Astrocyte (in vitro differentiated cells and primary cell): ENCODE measurements around the gene RHOB. TPM values are rescaled to one million over a fixed set of nuclear protein-coding genes. Genes with fewer than 3 reads are reported as not detected.

Source experiments
- DNase-seq: peaks from one replicate; pipeline ENCODE4 v3.0.0-alpha.2; 2010; ENCODE audit warnings: low read depth
- FAIRE-seq: peaks from 2 replicates; lab custom pipeline; 2011; peaks lifted over from hg19 to GRCh38; lab: Jason Lieb, UNC
- H2AFZ ChIP-seq: 2 replicates; pipeline ENCODE4 v1.6.0; 2012; ENCODE audit warnings: low read depth, low read length, inconsistent platforms
- H3K27ac ChIP-seq: 2 replicates; pipeline ENCODE4 v1.5.1; 2011; ENCODE audit warnings: low read depth, low read length, inconsistent platforms
- H3K27me3 ChIP-seq: 2 replicates; pipeline ENCODE4 v1.6.0; 2011; ENCODE audit warnings: low read length, inconsistent platforms; ENCODE audit not compliant: insufficient read depth
- H3K36me3 ChIP-seq: 2 replicates; pipeline ENCODE4 v1.5.1; 2011; ENCODE audit warnings: low read length, inconsistent platforms; ENCODE audit not compliant: insufficient read depth
- H3K4me1 ChIP-seq: 2 replicates; pipeline ENCODE4 v1.5.1; 2011; ENCODE audit warnings: low read length, inconsistent platforms; ENCODE audit not compliant: insufficient read depth
- H3K4me2 ChIP-seq: 2 replicates; pipeline ENCODE4 v1.6.0; 2012; ENCODE audit warnings: low read length, inconsistent platforms
- H3K4me3 ChIP-seq: 2 replicates; pipeline ENCODE4 v1.5.1; 2011; ENCODE audit warnings: low read depth, mild to moderate bottlenecking, low read length, inconsistent platforms; ENCODE audit not compliant: insufficient read depth
- H3K79me2 ChIP-seq: 2 replicates; pipeline ENCODE4 v1.6.0; 2012; ENCODE audit warnings: mild to moderate bottlenecking, low read length, inconsistent platforms; ENCODE audit not compliant: insufficient read depth
- H3K9ac ChIP-seq: 2 replicates; pipeline ENCODE4 v1.6.0; 2012; ENCODE audit warnings: mild to moderate bottlenecking, low read length, inconsistent platforms
- H3K9me3 ChIP-seq: 2 replicates; pipeline ENCODE4 v1.5.1; 2012; ENCODE audit warnings: low read depth, mild to moderate bottlenecking, low read length, inconsistent platforms; ENCODE audit not compliant: insufficient read depth
- H4K20me1 ChIP-seq: 2 replicates; pipeline ENCODE4 v1.6.0; 2012; ENCODE audit warnings: low read length, inconsistent platforms; ENCODE audit not compliant: insufficient read depth
- H3K27ac Mint-ChIP-seq: one replicate; pipeline ENCODE4 v1.8.0; 2021; ENCODE audit warnings: mild to moderate bottlenecking, mixed read lengths; ENCODE audit not compliant: unreplicated experiment
- H3K27me3 Mint-ChIP-seq: one replicate; pipeline ENCODE4 v1.8.0; 2021; ENCODE audit warnings: low read depth, mixed read lengths; ENCODE audit not compliant: unreplicated experiment
- H3K36me3 Mint-ChIP-seq: one replicate; pipeline ENCODE4 v1.8.0; 2021; ENCODE audit warnings: low read depth, mixed read lengths; ENCODE audit not compliant: unreplicated experiment
- H3K4me1 Mint-ChIP-seq: one replicate; pipeline ENCODE4 v1.8.0; 2021; ENCODE audit warnings: low read depth, mixed read lengths; ENCODE audit not compliant: unreplicated experiment
- H3K4me3 Mint-ChIP-seq: one replicate; pipeline ENCODE4 v1.8.0; 2021; ENCODE audit warnings: mild to moderate bottlenecking, moderate library complexity, mixed read lengths; ENCODE audit not compliant: unreplicated experiment
- H3K9me3 Mint-ChIP-seq: one replicate; pipeline ENCODE4 v1.8.0; 2021; ENCODE audit warnings: mild to moderate bottlenecking, mixed read lengths; ENCODE audit not compliant: unreplicated experiment
- CTCF ChIP-seq: IDR thresholded peaks from 2 replicates; pipeline ENCODE4 v1.5.1; 2011; ENCODE audit warnings: low read depth, mild to moderate bottlenecking, inconsistent platforms, low read length, moderate library complexity; ENCODE audit not compliant: insufficient read depth
- EZH2 ChIP-seq: IDR thresholded peaks from 2 replicates; pipeline ENCODE4 v1.6.1; 2012; ENCODE audit warnings: mild to moderate bottlenecking, low read length, inconsistent platforms; ENCODE audit not compliant: insufficient read depth
- total RNA-seq: library from RNA; stranded (reverse); gene quantifications from 2 replicates; pipeline ENCODE4 v1.2.1, GENCODE V29; 2021

Gene RHOB
- total RNA-seq, 1 donor from 2014 or later = 161 TPM

- Mint-ChIP-seq H3K27ac (no peak overlapping the region), H3K4me3 (no peak overlapping the region), H3K36me3 (no peaks in the 10 kb centered on the region), H3K27me3 (peaks cover 16% of the 10 kb centered on the region), H3K4me1 (peaks cover 5% of the 10 kb centered on the region), H3K9me3 (peaks cover 3% of the 10 kb centered on the region)
- Histone ChIP-seq H3K36me3 (no peaks in the 10 kb centered on the region), H3K79me2 (no peaks in the 10 kb centered on the region), H3K9ac (no peak overlapping the region), H2AFZ (no peak overlapping the region), H3K4me1 (no peaks in the 10 kb centered on the region), H3K9me3 (no peaks in the 10 kb centered on the region), H3K4me3 (no peak overlapping the region), H4K20me1 (no peaks in the 10 kb centered on the region), H3K27me3 (peaks cover 14% of the 10 kb centered on the region), H3K27ac (no peak overlapping the region), H3K4me2 (no peak overlapping the region)
- FAIRE-seq = no peak
- TF ChIP-seq EZH2 = no peak
- TF ChIP-seq CTCF = no peak
- DNase-seq = no peak
Measured at GRCh38 chr2:20431772-20432171, 15.1 kb upstream of the RHOB start.

GRCh38 chr2:20432714-20433113 is 14.2 kb upstream of the RHOB start:
- Histone ChIP-seq H3K27ac (no peak overlapping the region), H3K36me3 (no peaks in the 10 kb centered on the region), H3K27me3 (peaks cover 14% of the 10 kb centered on the region), H2AFZ (no peak overlapping the region), H3K4me2 (no peak overlapping the region), H3K4me3 (no peak overlapping the region), H3K79me2 (no peaks in the 10 kb centered on the region), H4K20me1 (no peaks in the 10 kb centered on the region), H3K9me3 (no peaks in the 10 kb centered on the region), H3K4me1 (no peaks in the 10 kb centered on the region), H3K9ac (no peak overlapping the region)
- Mint-ChIP-seq H3K9me3 (peaks cover 2% of the 10 kb centered on the region), H3K4me3 (no peak overlapping the region), H3K36me3 (no peaks in the 10 kb centered on the region), H3K27me3 (peaks cover 13% of the 10 kb centered on the region), H3K27ac (no peak overlapping the region), H3K4me1 (peaks cover 5% of the 10 kb centered on the region)
- FAIRE-seq (no peak), DNase-seq (no peak)
- no peak for TF ChIP-seq CTCF
- no peak for TF ChIP-seq EZH2

- Mint-ChIP-seq H3K4me1 (peaks cover 5% of the 10 kb centered on the region), H3K27me3 (peaks cover 13% of the 10 kb centered on the region), H3K27ac (no peak overlapping the region), H3K4me3 (no peak overlapping the region), H3K9me3 (peaks cover 2% of the 10 kb centered on the region), H3K36me3 (no peaks in the 10 kb centered on the region)
- H3K4me3 ChIP-seq = no peak overlapping the region
- H3K9me3 ChIP-seq = no peaks in the 10 kb centered on the region
- H4K20me1 ChIP-seq = no peaks in the 10 kb centered on the region
- no peak for DNase-seq
- H3K36me3 ChIP-seq = no peaks in the 10 kb centered on the region
- peaks cover 12% of the 10 kb centered on the region for H3K27me3 ChIP-seq
- TF ChIP-seq CTCF (no peak), EZH2 (no peak)
- no peaks in the 10 kb centered on the region for H3K79me2 ChIP-seq
- H3K4me2 ChIP-seq = no peak overlapping the region
- no peak overlapping the region for H2AFZ ChIP-seq
- no peak for FAIRE-seq
- peaks cover 4% of the 10 kb centered on the region for H3K4me1 ChIP-seq
- H3K27ac ChIP-seq = no peak overlapping the region
- no peak overlapping the region for H3K9ac ChIP-seq
Measured at GRCh38 chr2:20433249-20433648, 13.6 kb upstream of the RHOB start.
